H1 (cell line): ENCODE measurements around the gene ALDH7A1. TPM values are rescaled to one million over a fixed set of nuclear protein-coding genes. Genes with fewer than 3 reads are reported as not detected.

ENCODE experiments used
- BACH1 ChIP-seq: IDR thresholded peaks from 2 replicates; pipeline ENCODE4 v1.6.1; 2012; ENCODE audit warnings: low read length, improper control_type of control experiment
- GTF2F1 ChIP-seq: IDR thresholded peaks from 2 replicates; pipeline ENCODE4 v1.6.1; 2012; ENCODE audit warnings: low read depth, low read length, improper control_type of control experiment, borderline replicate concordance
- MAFK ChIP-seq: IDR thresholded peaks from 2 replicates; pipeline ENCODE4 v1.6.1; 2012; ENCODE audit warnings: low read depth, mild to moderate bottlenecking, improper control_type of control experiment, low read length
- polyA plus RNA-seq, 7 experiments: library from polyadenylated mRNA; depleted of rRNA in 3 of 7; stranded (reverse) in 5 of 7; unstranded in 2 of 7; fragments of >200 nt in 5 of 7; fragments of 200-250 nt in 2 of 7; gene quantifications; 1 replicate in 5 of 7; 2 replicates in 1 of 7; 4 replicates in 1 of 7; pipeline versions ENCODE4 v1.2.1 to v1.2.3, GENCODE V29; 2011 to 2013; ENCODE audit warnings: missing spikeins in 2 of 7, mixed read lengths in 2 of 7
- total RNA-seq: library from RNA; stranded (reverse); fragmentation: NEBNext Ultra II Directional; extraction: Animal tissue kit (Norgen Biotek cat#: 25700); gene quantifications from 2 replicates; pipeline ENCODE4 v1.2.1, GENCODE V29; 2021

Gene ALDH7A1
- total and polyA plus RNA-seq, 2 of the 8 experiments (the other 6 are each of a cell fraction or from before 2014, with no cell fraction given) = 99.6 to 225 TPM

- TF ChIP-seq GTF2F1 = no peak
- no peak for TF ChIP-seq BACH1
- no peak for TF ChIP-seq MAFK
Observed at GRCh38 chr5:126486332-126486731, 108.7 kb downstream of the ALDH7A1 start (continued).
